ENCODE measurements around the gene ALK.

The ALK gene

DNA sequence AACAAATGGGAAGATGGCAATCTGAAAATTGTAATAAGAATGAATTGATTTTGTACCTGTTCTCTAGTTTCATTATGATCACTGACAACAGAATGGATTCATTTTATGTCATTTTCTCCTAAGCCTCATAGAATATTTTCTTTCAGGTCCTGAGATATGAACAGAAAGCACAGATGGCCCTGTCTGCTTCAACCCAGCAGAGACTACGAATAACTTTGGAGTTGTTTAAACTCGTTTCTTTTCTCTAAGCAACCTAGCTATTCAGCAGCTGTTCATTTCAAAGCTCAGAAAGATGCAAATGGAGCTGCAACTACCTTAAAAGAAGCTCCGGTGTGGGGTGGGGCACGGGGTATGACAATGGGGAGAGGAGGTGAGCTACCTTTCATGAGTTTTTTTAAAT is 124.9 kb downstream of the ALK start:
- H3K36me3 ChIP-seq (ENCODE audit: insufficient read depth, low read length), result no peaks in the 10 kb centered on the region
- no peak overlapping the region for H3K4me3 ChIP-seq (ENCODE audit: low read depth, low read length, poor library complexity, severe bottlenecking)
- H4K20me1 ChIP-seq (ENCODE audit: insufficient read depth, low read length), result no peaks in the 10 kb centered on the region
- no peak overlapping the region for H3K27ac ChIP-seq (ENCODE audit: low read depth, low read length, poor library complexity, severe bottlenecking)
- H3K9me2 ChIP-seq (ENCODE audit: low read depth, low read length), result no peaks in the 10 kb centered on the region
- no peak overlapping the region for H3K9ac ChIP-seq (ENCODE audit: low read length)
- H3K27me3 ChIP-seq (ENCODE audit: insufficient read depth, low read length), result no peaks in the 10 kb centered on the region
- H3F3A ChIP-seq (ENCODE audit: insufficient read depth, low read length), result no peaks in the 10 kb centered on the region
- no peaks in the 10 kb centered on the region for H3K79me2 ChIP-seq (ENCODE audit: insufficient read depth, low read length)
- no peak for TF ChIP-seq EZH2 (IDR thresholded peaks at IDR 0.05; ENCODE audit: borderline replicate concordance, low read length)
- TF ChIP-seq, protein P1, sequence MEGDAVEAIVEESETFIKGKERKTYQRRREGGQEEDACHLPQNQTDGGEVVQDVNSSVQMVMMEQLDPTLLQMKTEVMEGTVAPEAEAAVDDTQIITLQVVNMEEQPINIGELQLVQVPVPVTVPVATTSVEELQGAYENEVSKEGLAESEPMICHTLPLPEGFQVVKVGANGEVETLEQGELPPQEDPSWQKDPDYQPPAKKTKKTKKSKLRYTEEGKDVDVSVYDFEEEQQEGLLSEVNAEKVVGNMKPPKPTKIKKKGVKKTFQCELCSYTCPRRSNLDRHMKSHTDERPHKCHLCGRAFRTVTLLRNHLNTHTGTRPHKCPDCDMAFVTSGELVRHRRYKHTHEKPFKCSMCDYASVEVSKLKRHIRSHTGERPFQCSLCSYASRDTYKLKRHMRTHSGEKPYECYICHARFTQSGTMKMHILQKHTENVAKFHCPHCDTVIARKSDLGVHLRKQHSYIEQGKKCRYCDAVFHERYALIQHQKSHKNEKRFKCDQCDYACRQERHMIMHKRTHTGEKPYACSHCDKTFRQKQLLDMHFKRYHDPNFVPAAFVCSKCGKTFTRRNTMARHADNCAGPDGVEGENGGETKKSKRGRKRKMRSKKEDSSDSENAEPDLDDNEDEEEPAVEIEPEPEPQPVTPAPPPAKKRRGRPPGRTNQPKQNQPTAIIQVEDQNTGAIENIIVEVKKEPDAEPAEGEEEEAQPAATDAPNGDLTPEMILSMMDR (IDR thresholded peaks at IDR 0.05; ENCODE audit: low read length), result no peak
- no peaks in the 10 kb centered on the region for H3K4me1 ChIP-seq (ENCODE audit: insufficient read depth, low read length, severe bottlenecking)
- H3K9me3 ChIP-seq (ENCODE audit: low read length), result no peaks in the 10 kb centered on the region
- no peak overlapping the region for H2AFZ ChIP-seq (ENCODE audit: low read length)
- no peak overlapping the region for H3K4me2 ChIP-seq (ENCODE audit: low read length)

DNA sequence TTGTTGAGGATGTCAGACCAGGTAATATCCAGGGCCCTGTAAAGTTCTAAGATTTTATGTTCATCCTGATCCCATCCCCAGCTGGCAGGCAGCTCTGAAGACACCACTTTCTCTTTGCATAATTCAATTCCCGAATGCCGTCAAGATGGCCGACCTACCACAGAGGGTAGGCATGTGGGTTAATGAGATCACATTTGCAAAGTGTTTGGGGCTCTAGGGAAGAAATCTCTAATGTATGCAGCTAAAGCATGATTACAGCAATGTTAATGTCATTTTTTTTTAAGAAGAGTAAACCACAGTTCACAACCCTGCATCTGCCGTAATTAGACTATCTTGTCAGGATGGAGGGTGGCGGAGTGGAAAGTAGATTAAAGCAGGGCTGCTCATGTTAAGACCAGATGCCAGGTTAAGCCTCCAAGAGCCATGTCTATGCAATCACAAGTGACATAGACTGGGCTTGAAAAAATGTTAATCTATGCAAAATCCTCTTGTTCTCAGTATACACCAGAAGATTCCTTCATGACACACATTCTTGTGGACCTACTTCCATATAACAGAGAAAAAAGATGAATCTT is 131.4 kb downstream of the ALK start:
- Histone ChIP-seq H3F3A (ENCODE audit: insufficient read depth, low read length) (no peaks in the 10 kb centered on the region), H4K20me1 (ENCODE audit: insufficient read depth, low read length) (no peaks in the 10 kb centered on the region), H3K79me2 (ENCODE audit: insufficient read depth, low read length) (no peaks in the 10 kb centered on the region), H3K9ac (ENCODE audit: low read length) (no peak overlapping the region), H2AFZ (ENCODE audit: low read length) (no peak overlapping the region), H3K4me1 (ENCODE audit: insufficient read depth, low read length, severe bottlenecking) (no peaks in the 10 kb centered on the region), H3K27me3 (ENCODE audit: insufficient read depth, low read length) (no peaks in the 10 kb centered on the region), H3K9me3 (ENCODE audit: low read length) (no peaks in the 10 kb centered on the region), H3K36me3 (ENCODE audit: insufficient read depth, low read length) (no peaks in the 10 kb centered on the region), H3K9me2 (ENCODE audit: low read depth, low read length) (no peaks in the 10 kb centered on the region), H3K4me3 (ENCODE audit: low read depth, low read length, poor library complexity, severe bottlenecking) (no peak overlapping the region), H3K27ac (ENCODE audit: low read depth, low read length, poor library complexity, severe bottlenecking) (no peak overlapping the region), H3K4me2 (ENCODE audit: low read length) (no peak overlapping the region)
- TF ChIP-seq, protein P1 (IDR thresholded peaks at IDR 0.05; ENCODE audit: low read length), result no peak
- TF ChIP-seq EZH2 (IDR thresholded peaks at IDR 0.05; ENCODE audit: borderline replicate concordance, low read length), result no peak

- Histone ChIP-seq H2AFZ (ENCODE audit: low read length) (no peak overlapping the region), H3K36me3 (ENCODE audit: insufficient read depth, low read length) (no peaks in the 10 kb centered on the region), H3F3A (ENCODE audit: insufficient read depth, low read length) (no peaks in the 10 kb centered on the region), H3K9me3 (ENCODE audit: low read length) (no peaks in the 10 kb centered on the region), H4K20me1 (ENCODE audit: insufficient read depth, low read length) (no peaks in the 10 kb centered on the region), H3K27ac (ENCODE audit: low read depth, low read length, poor library complexity, severe bottlenecking) (no peak overlapping the region), H3K9ac (ENCODE audit: low read length) (no peak overlapping the region), H3K4me2 (ENCODE audit: low read length) (no peak overlapping the region), H3K9me2 (ENCODE audit: low read depth, low read length) (no peaks in the 10 kb centered on the region), H3K79me2 (ENCODE audit: insufficient read depth, low read length) (no peaks in the 10 kb centered on the region), H3K4me3 (ENCODE audit: low read depth, low read length, poor library complexity, severe bottlenecking) (no peak overlapping the region), H3K27me3 (ENCODE audit: insufficient read depth, low read length) (no peaks in the 10 kb centered on the region), H3K4me1 (ENCODE audit: insufficient read depth, low read length, severe bottlenecking) (no peaks in the 10 kb centered on the region)
- no peak for TF ChIP-seq EZH2 (IDR thresholded peaks at IDR 0.05; ENCODE audit: borderline replicate concordance, low read length)
- TF ChIP-seq, protein P1 (IDR thresholded peaks at IDR 0.05; ENCODE audit: low read length), result no peak
These were observed 133.6 kb downstream of the ALK start for GRCh38 chr2:29787473-29788465.
